ENCODE data around the gene C18orf63. TPM values are rescaled to one million over a fixed set of nuclear protein-coding genes. Genes with fewer than 3 reads are reported as not detected.
"Not testable (repeated sequence)": the region's sequence is repeated elsewhere in the genome, so short reads cannot be mapped to it uniquely, and the experiment has no call there.

The C18orf63 gene
- total RNA-seq, 2 donors from 2014 or later = not detected

GRCh38 chr18:74291771-74292540 is 23.7 kb upstream of the C18orf63 start, which contains the start of gene CYB5A:
Gene CYB5A, minus strand, starts transcription at chr18:74291963. Its CDS starts 88 bp downstream, at chr18:74291875.
- no peaks in the 10 kb centered on the region for H3K36me3 ChIP-seq
- peaks cover 0 to 32% of the 10 kb centered on the region in 2 donors for H3K4me1 ChIP-seq
- peak within 1 kb of the TSS; percentile 66 to 71 for H3K27ac ChIP-seq
- peak; percentile 98 for DNase-seq (ENCODE audit: low spot score)
- peak within 1 kb of the TSS; percentile 80 to 83 for H3K4me3 ChIP-seq
- H3K9me3 ChIP-seq = no peaks in the 10 kb centered on the region
- H3K27me3 ChIP-seq = no peaks in the 10 kb centered on the region
- TF ChIP-seq CTCF (IDR thresholded peaks at IDR 0.05) = no peak

GRCh38 chr18:74292541-74292858 is 23.1 kb upstream of the C18orf63 start:
- no peak for TF ChIP-seq CTCF (IDR thresholded peaks at IDR 0.05)
- DNase-seq (ENCODE audit: low spot score) = no peak
- H3K27me3 ChIP-seq = no peaks in the 10 kb centered on the region

GRCh38 chr18:74292982-74293381 is 22.7 kb upstream of the C18orf63 start:
- H3K4me1 ChIP-seq = peaks cover 0 to 32% of the 10 kb centered on the region in 2 donors
- H3K27me3 ChIP-seq; H3K36me3 ChIP-seq; H3K9me3 ChIP-seq; H3K4me3 ChIP-seq; DNase-seq (ENCODE audit: low spot score); H3K27ac ChIP-seq: not testable (repeated sequence)

More at GRCh38 chr18:74292541-74292858, 23.1 kb upstream of the C18orf63 start:
- Histone ChIP-seq H3K4me3 (peak overlapping the region; percentile 80 to 83), H3K36me3 (no peaks in the 10 kb centered on the region), H3K9me3 (no peaks in the 10 kb centered on the region), H3K4me1 (peaks cover 0 to 32% of the 10 kb centered on the region in 2 donors), H3K27ac (peak overlapping the region; percentile 66 to 71)

- no peaks in the 10 kb centered on the region for H3K36me3 ChIP-seq
- TF ChIP-seq CTCF (IDR thresholded peaks at IDR 0.05) = no peak
- H3K27me3 ChIP-seq = no peaks in the 10 kb centered on the region
- H3K9me3 ChIP-seq = no peaks in the 10 kb centered on the region
- H3K4me3 ChIP-seq = no peak overlapping the region
- H3K27ac ChIP-seq = no peak overlapping the region
- DNase-seq (ENCODE audit: low spot score) = no peak
- peaks cover 0 to 22% of the 10 kb centered on the region in 2 donors for H3K4me1 ChIP-seq
These were observed 21.1 kb upstream of the C18orf63 start for GRCh38 chr18:74294526-74294925.

- Histone ChIP-seq H3K4me1 (no peaks in the 10 kb centered on the region), H3K27ac (no peak overlapping the region), H3K9me3 (no peaks in the 10 kb centered on the region), H3K27me3 (no peaks in the 10 kb centered on the region), H3K36me3 (no peaks in the 10 kb centered on the region), H3K4me3 (no peak overlapping the region)
- no peak for DNase-seq (ENCODE audit: low spot score)
- no peak for TF ChIP-seq CTCF (IDR thresholded peaks at IDR 0.05)
These were observed 16.5 kb upstream of the C18orf63 start for GRCh38 chr18:74299162-74299561.

GRCh38 chr18:74299746-74300145 is 15.9 kb upstream of the C18orf63 start:
- no peak for DNase-seq (ENCODE audit: low spot score)
- TF ChIP-seq CTCF (IDR thresholded peaks at IDR 0.05) = no peak
- no peak overlapping the region for H3K27ac ChIP-seq
- H3K36me3 ChIP-seq = no peaks in the 10 kb centered on the region
- H3K4me3 ChIP-seq = no peak overlapping the region
- H3K4me1 ChIP-seq = no peaks in the 10 kb centered on the region
- no peaks in the 10 kb centered on the region for H3K27me3 ChIP-seq
- no peaks in the 10 kb centered on the region for H3K9me3 ChIP-seq

Measured in right atrium auricular region (tissue), 2 donors.